Glutamatergic neuron (in vitro differentiated cells): ENCODE results near the gene IMPA2. TPM values are rescaled to one million over a fixed set of nuclear protein-coding genes. Genes with fewer than 3 reads are reported as not detected.
A peak's percentile ranks its signal among the peaks of the same experiment; 100 is the strongest.

Source experiments
- DNase-seq: peaks from one replicate; pipeline ENCODE4 v3.0.0; 2022
- H3K27ac Mint-ChIP-seq: one replicate; pipeline ENCODE4 v1.8.0; 2020; ENCODE audit warnings: mild to moderate bottlenecking, mixed read lengths, inconsistent platforms; ENCODE audit not compliant: unreplicated experiment
- H3K27me3 Mint-ChIP-seq: one replicate; pipeline ENCODE4 v1.8.0; 2020; ENCODE audit warnings: mild to moderate bottlenecking, moderate library complexity, mixed read lengths, inconsistent platforms; ENCODE audit not compliant: unreplicated experiment
- H3K36me3 Mint-ChIP-seq: one replicate; pipeline ENCODE4 v1.8.0; 2020; ENCODE audit warnings: mild to moderate bottlenecking, mixed read lengths, inconsistent platforms; ENCODE audit not compliant: unreplicated experiment
- H3K4me1 Mint-ChIP-seq: one replicate; pipeline ENCODE4 v1.8.0; 2020; ENCODE audit warnings: mild to moderate bottlenecking, low read depth, mixed read lengths, inconsistent platforms; ENCODE audit not compliant: unreplicated experiment
- H3K4me3 Mint-ChIP-seq: one replicate; pipeline ENCODE4 v1.8.0; 2020; ENCODE audit warnings: mild to moderate bottlenecking, mixed read lengths, inconsistent platforms; ENCODE audit not compliant: unreplicated experiment
- H3K9me3 Mint-ChIP-seq: one replicate; pipeline ENCODE4 v1.8.0; 2020; ENCODE audit warnings: mild to moderate bottlenecking, moderate library complexity, mixed read lengths, inconsistent platforms; ENCODE audit not compliant: unreplicated experiment
- CTCF ChIP-seq: fragments of 200-600 bp; sonication (generic); IDR thresholded peaks from one replicate; pipeline ENCODE4 v1.5.0; 2021; ENCODE audit not compliant: partially characterized antibody, unreplicated experiment
- long read RNA-seq: library from polyadenylated mRNA; unstranded; transcript quantifications from one replicate; pipeline ENCODE4 v2.0.0, GENCODE V29; 2020; ENCODE audit not compliant: unreplicated experiment
- total RNA-seq: library from RNA; stranded (reverse); fragmentation: NEBNext Ultra II Directional; extraction: Animal tissue kit (Norgen Biotek cat#: 25700); gene quantifications from one replicate; pipeline ENCODE4 v1.2.1, GENCODE V29; 2021; ENCODE audit not compliant: unreplicated experiment

Gene IMPA2
- total RNA-seq: 103 TPM
- long read RNA-seq, transcript IMPA2-201 (8 exons, 1,534 nt): major isoform, 13 of 15 reads
- long read RNA-seq, partial matches to known transcripts: 0 of 15 reads
- long read RNA-seq, other reads (novel, unspliced or antisense): 2 of 15 reads

DNA sequence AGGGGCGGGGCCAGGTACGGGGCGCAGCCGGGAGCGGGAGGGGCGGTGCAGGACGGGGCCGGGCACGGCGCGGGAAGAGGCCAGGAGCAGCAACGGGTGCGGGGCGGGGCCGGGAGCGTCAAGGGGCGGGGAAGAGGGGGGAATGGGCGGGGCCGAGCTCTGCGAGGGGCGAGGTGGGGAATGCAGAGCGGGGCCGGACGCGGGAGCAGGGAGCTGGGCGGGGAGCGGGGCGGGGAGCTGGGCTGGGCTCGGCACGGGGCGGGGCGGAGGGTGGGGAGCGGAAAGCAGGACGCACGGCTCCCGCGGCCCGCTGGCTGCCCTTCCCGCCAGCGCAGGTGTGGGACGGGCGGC is at the start of gene IMPA2:
IMPA2 (plus strand) TSS at position 316 of the 351 bp plus-strand sequence. CDS start 163 bp downstream, outside the sequence.
- Mint-ChIP-seq H3K27ac (peak within 1 kb of the TSS; percentile 93), H3K4me3 (peak within 1 kb of the TSS; percentile 90), H3K9me3 (peaks cover 16% of the 10 kb centered on the region), H3K27me3 (peaks cover 4% of the 10 kb centered on the region), H3K4me1 (peaks cover 24% of the 10 kb centered on the region), H3K36me3 (no peaks in the 10 kb centered on the region)
- no peak for DNase-seq
- TF ChIP-seq CTCF: no peak

- DNase-seq: no peak
- no peak for TF ChIP-seq CTCF
- no peaks in the 10 kb centered on the region for H3K36me3 Mint-ChIP-seq
- H3K9me3 Mint-ChIP-seq: no peaks in the 10 kb centered on the region
- no peak overlapping the region for H3K27ac Mint-ChIP-seq
- peaks cover 5% of the 10 kb centered on the region for H3K27me3 Mint-ChIP-seq
- H3K4me3 Mint-ChIP-seq: no peak overlapping the region
- H3K4me1 Mint-ChIP-seq: no peaks in the 10 kb centered on the region
These were observed 48.9 kb upstream of the IMPA2 start for GRCh38 chr18:11932393-11932792.

GRCh38 chr18:11937874-11938478 is 43.3 kb upstream of the IMPA2 start:
- DNase-seq: peak; percentile 79
- no peaks in the 10 kb centered on the region for H3K9me3 Mint-ChIP-seq
- H3K36me3 Mint-ChIP-seq: no peaks in the 10 kb centered on the region
- H3K4me3 Mint-ChIP-seq: no peak overlapping the region
- H3K4me1 Mint-ChIP-seq: no peaks in the 10 kb centered on the region
- H3K27ac Mint-ChIP-seq: no peak overlapping the region
- H3K27me3 Mint-ChIP-seq: peaks cover 5% of the 10 kb centered on the region
- TF ChIP-seq CTCF: peak; percentile 77

GRCh38 chr18:11940956-11941355 is 40.4 kb upstream of the IMPA2 start:
- no peak for DNase-seq
- TF ChIP-seq CTCF: no peak
- no peaks in the 10 kb centered on the region for H3K4me1 Mint-ChIP-seq
- no peak overlapping the region for H3K27ac Mint-ChIP-seq
- no peak overlapping the region for H3K4me3 Mint-ChIP-seq
- no peaks in the 10 kb centered on the region for H3K36me3 Mint-ChIP-seq
- peaks cover 5% of the 10 kb centered on the region for H3K27me3 Mint-ChIP-seq
- H3K9me3 Mint-ChIP-seq: no peaks in the 10 kb centered on the region

DNA sequence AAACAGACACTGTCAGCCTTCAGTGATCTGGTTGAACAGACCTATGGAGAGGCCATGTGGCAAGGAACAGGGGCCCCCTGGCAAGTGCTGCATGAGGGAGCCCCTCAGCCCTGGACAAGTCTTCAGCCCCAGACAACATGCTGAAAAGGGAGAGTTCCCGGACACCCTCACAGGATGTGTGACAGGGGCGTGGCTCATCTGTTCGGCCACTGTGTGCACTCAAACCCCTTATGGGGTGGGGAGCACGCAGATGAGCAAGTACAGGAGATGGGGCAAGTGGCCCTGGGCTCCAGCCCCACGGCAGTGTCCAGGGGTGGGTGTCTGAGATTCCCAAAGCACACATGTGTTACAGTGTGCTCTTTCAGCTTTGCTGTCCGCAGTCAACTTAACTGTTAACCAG is 37.8 kb upstream of the IMPA2 start:
- H3K27ac Mint-ChIP-seq: no peak overlapping the region
- no peaks in the 10 kb centered on the region for H3K27me3 Mint-ChIP-seq
- TF ChIP-seq CTCF: no peak
- DNase-seq: no peak
- H3K9me3 Mint-ChIP-seq: no peaks in the 10 kb centered on the region
- H3K36me3 Mint-ChIP-seq: no peaks in the 10 kb centered on the region
- H3K4me1 Mint-ChIP-seq: peaks cover 8% of the 10 kb centered on the region
- H3K4me3 Mint-ChIP-seq: no peak overlapping the region
